Activated T-helper 17 cell treated with anti-CD3 and anti-CD28 coated beads, Interleukin-2, amount 50 U/mL, for 72 hours (primary cell): ENCODE data around the gene CENATAC. TPM values are rescaled to one million over a fixed set of nuclear protein-coding genes. Genes with fewer than 3 reads are reported as not detected.

Experiments used
- total RNA-seq, 2 donors: library from RNA; stranded (reverse); gene quantifications; one replicate each; pipeline ENCODE4 v1.2.3, GENCODE V29; 2022

The CENATAC gene
- total RNA-seq, 2 donors from 2014 or later: 38.9 to 44.8 TPM

Other genes starting within 250 kb of the CENATAC start
- 100 to 1,000 TPM; 149 to 209 TPM for gene DDX6, start 207.0 kb upstream of the CENATAC start, total RNA-seq
- gene CXCR5, start 114.2 kb upstream of the CENATAC start, total RNA-seq: 10 to 100 TPM in 1 of 2 donors, 1 to 10 TPM in 1; 8.0 to 20.2 TPM
- 10 to 100 TPM; 30.2 to 49.6 TPM for gene BCL9L, start 72.2 kb upstream of the CENATAC start, total RNA-seq
- gene UPK2, start 41.8 kb upstream of the CENATAC start, total RNA-seq: 1 to 10 TPM in 1 of 2 donors, under 1 TPM in 1; 0.43 to 7.1 TPM
- gene FOXR1, start 26.4 kb upstream of the CENATAC start, total RNA-seq: under 1 TPM in 1 of 2 donors, not detected in 1; 0.98 TPM
- gene RPS25, start 20.2 kb downstream of the CENATAC start, total RNA-seq: 1,000 to 10,000 TPM; 1,597 to 2,232 TPM
- 10 to 100 TPM; 75.2 to 77.6 TPM for gene TRAPPC4, start 20.6 kb downstream of the CENATAC start, total RNA-seq
- gene SLC37A4, start 32.7 kb downstream of the CENATAC start, total RNA-seq: 10 to 100 TPM; 28.1 to 36.8 TPM
- gene HYOU1, start 59.1 kb downstream of the CENATAC start, total RNA-seq: 100 to 1,000 TPM in 1 of 2 donors, 10 to 100 TPM in 1; 67.7 to 117 TPM
- 10 to 100 TPM; 31.7 to 33.7 TPM for gene VPS11, start 69.7 kb downstream of the CENATAC start, total RNA-seq
- 10 to 100 TPM; 15.7 to 26.3 TPM for gene HMBS, start 86.7 kb downstream of the CENATAC start, total RNA-seq
- gene DPAGT1, start 103.7 kb downstream of the CENATAC start, total RNA-seq: 10 to 100 TPM; 57.6 to 85.7 TPM
- 10 to 100 TPM; 16.5 to 26.4 TPM for gene C2CD2L, start 109.2 kb downstream of the CENATAC start, total RNA-seq
- 10 to 100 TPM; 41.6 to 47.5 TPM for gene HINFP, start 123.4 kb downstream of the CENATAC start, total RNA-seq
- not detected for gene ABCG4, start 150.9 kb downstream of the CENATAC start, total RNA-seq
- gene NLRX1, start 170.6 kb downstream of the CENATAC start, total RNA-seq: 10 to 100 TPM in 1 of 2 donors, 1 to 10 TPM in 1; 9.7 to 10.3 TPM
- gene NHERF4, start 187.3 kb downstream of the CENATAC start, total RNA-seq: under 1 TPM in 1 of 2 donors, not detected in 1; 0.19 TPM
- 10 to 100 TPM; 35.9 to 41.7 TPM for gene CBL, start 208.2 kb downstream of the CENATAC start, total RNA-seq